HG03457 (cell line): Measurements from ENCODE around the gene COPS9.

Experiments used
- ATAC-seq: cut with Tn5 transposase; IDR thresholded peaks from one replicate; pipeline ENCODE4 v1.9.1; 2021; ENCODE audit warnings: moderate number of reproducible peaks; ENCODE audit not compliant: unreplicated experiment

COPS9 gene

DNA sequence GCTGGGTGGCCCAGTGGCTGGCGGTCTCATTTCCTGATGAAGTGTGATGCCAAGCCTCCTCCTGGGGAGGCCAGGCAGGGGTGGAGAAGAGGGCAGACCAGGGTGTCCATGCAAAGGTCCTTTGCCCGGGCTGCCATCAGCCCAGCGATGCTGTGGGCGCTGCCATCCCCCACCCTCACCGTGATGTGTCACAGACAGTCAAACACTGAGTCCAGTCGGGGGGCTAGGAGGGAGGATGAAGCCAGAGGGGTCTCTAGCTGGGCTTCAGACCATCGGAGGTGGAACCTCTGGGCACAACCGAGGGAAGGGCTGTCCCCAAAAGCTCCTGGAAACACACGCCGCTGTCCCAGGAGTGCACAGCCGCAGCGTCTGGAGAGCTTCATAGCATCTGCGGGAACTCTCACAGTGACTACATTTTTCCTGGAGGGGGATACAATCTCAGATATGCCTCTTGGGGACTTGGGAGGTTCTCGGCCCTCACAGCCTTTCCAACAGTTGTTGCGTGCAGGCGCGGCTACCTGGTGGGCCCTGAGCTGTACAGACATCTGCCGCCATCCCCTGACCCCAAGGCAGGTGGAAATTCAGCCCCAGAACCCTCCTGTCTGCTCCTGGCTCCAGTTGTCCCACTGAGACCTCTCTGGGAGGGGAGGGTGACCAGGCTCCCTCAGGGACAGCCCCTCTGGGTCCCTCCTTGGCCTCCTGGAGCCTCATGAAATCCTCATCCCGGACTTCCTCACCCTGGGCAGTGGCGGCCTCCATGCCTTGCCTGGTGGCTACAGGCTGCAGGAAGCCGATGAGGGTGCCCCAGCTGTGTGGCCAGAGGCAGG, 30.9 kb upstream of the COPS9 start:
- no peak for ATAC-seq

DNA sequence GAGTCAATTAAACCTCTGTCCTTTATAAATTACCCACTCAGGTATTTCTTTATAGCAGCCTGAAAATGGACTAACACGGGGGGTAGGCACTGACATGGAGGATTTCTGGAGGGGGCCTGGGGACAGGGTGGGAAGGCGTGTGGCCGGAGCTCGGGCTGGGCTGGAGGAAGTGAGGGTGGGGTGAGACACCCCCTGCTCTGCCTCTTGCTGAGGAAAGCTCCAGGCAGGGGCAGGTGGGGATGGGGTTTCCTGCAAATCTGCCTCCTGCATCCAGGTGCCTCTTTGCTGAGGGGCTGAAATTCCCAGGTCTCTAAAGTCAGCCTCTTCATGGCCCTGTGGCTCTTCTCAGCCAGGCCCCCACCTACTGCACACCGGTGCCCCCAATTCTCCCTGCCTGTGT, 30.1 kb upstream of the COPS9 start:
- no peak for ATAC-seq

DNA sequence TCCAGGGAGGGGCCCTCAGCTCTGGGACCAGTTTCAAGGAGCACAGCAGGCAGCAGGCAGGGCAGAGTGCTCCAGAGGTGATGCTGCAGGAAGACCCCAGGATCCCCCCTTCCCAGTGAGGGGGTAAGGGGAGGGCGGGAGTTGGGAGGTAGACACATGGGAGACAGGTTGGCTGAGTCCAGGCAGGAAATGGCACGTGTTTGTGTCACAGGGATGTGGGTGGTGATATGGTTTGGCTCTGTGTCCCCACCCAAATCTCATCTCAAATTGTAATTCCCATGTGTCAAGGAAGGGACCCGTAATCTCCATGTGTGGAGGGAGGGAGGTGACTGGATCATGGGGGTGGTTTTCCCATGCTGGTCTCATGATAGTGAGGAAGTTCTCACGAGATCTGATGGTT, 29.6 kb upstream of the COPS9 start:
- no peak for ATAC-seq

DNA sequence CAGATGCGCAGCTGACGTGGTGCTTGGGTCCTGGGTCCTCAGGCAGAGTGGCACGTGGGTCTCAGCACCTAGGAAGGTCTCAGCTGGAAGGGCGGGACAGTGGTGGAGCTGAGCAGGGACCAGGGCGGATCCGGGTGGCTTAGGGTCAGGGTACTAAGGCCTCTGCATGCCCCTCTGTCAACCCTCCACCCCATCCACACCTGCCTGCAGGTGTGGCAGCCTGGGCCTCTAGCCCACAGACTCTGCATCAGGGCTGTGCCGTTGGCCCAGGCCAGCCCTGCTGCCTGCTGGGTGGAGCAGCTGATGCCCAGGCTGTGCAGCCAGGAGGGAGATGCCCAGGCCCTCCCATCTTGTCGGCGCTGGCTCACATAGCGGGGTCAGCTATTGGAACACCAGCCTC, 28.9 kb upstream of the COPS9 start:
- ATAC-seq: no peak

DNA sequence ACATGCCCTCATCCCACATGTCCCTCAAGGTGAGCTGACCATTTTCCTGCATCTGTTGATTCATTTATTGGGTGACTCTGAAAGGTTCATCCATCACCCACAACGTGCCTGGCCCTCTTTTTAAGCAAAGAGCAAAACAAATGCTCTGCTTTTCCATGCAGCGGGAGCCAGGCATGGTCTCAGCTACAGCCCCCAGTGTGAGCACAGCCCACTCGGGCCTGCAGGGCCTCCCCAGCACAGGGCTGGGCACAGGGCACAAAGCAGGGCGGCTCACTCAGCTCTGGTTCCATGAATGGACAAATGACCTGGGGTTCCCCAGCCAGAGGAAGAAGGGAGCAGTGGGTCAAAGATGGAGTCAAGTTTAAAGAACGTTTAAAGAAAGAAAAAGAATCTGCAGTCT, 28.5 kb upstream of the COPS9 start:
- ATAC-seq: no peak

DNA sequence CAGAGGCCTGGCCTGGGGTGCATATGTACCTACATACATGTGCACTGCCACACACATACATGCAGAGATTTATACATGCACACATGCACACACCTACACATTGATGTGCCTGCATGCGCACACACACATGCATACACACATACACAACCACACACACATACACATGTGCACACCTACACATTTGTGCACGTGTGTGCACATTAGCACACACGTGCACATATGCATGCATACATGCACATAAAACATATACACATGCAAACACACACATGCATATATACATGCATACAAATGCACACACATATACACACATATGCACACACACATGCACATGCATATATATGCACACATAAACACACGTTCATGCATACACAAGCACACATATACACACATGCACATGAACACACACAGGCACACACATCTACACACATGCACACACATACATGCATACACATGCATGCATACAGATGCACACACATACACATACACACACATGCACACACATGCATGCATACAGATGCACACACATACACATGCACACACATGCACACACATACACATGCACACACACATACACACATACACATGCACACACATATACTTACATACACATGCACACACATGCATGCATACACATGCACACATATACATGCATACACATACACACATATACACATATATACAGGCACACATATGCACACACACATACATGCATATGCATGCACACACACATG, 27.9 kb upstream of the COPS9 start:
- no peak for ATAC-seq

DNA sequence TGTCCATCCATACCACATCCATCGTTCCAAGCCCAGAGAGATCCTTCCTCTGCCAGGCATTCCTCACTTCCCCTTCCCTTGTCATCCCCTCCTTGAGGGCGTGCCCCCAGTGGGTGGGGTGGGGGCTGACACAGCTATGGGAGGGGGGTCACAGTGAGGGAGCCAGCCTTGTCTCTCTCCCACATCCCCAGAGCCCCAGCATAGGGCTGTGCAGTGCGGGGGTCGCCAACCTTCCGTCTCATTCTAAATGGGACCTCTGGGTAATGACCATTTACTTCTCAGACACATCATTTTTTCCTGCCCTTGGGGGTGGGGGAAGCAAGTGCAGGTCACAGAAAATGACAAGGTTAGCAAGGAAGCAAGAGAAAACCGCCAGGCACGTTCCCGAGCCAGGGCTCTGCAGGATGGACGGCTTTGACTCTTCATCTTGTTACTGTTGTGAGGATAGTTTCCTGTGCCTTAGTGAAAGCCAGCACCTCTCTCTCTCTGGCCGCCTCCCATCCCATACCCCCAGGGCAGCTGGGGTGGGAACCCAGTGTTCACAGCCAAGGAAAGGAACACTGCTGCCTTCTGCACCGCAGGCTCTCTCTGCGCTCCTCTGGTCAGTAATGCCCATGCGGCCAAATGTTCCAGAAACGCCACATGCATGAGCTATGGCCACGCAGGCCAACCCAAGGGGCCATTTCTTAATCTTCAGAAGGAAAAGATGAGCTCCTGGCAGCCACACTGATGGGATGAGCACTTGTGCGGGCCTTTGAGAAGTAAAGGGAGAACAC, 27.0 kb upstream of the COPS9 start:
- no peak for ATAC-seq

DNA sequence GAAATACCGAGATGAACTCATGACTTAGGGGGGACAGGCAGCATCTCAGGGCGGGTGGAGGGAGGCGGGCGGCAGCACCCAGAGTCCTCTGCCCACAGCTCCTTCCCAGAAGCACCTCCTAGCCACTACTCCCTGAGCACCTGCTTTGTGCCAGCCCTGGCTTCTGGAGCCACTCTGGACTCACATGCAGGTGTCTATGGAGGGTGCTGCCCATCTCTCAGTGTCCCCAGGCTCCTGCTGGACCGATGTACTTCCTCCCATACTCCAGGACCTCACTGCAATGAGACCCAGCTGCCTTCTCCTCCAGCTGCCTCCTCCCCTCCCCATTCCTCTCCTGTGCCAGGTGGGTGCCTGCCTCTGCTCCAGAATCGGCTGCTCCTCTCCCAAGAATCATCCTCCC, 26.4 kb upstream of the COPS9 start:
- ATAC-seq: no peak

DNA sequence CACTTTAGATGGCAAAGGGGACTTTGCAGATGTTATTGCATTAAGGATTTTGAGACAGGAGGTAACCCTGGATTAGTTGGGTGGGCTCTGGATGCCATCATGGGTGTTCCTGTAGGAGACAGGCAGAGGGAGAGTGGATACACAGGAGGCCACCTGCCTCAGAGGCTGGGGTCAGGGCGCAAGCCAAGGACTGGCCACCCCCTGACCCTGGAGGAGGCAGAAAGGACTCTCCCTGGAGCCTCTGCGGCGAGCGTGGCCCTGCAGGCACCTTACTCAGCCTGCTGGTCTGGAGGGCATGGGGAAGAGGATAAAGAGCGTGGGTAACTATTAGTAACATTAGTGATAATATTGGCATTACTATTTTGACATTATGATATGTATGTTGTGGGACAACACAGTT, 25.9 kb upstream of the COPS9 start:
- no peak for ATAC-seq

DNA sequence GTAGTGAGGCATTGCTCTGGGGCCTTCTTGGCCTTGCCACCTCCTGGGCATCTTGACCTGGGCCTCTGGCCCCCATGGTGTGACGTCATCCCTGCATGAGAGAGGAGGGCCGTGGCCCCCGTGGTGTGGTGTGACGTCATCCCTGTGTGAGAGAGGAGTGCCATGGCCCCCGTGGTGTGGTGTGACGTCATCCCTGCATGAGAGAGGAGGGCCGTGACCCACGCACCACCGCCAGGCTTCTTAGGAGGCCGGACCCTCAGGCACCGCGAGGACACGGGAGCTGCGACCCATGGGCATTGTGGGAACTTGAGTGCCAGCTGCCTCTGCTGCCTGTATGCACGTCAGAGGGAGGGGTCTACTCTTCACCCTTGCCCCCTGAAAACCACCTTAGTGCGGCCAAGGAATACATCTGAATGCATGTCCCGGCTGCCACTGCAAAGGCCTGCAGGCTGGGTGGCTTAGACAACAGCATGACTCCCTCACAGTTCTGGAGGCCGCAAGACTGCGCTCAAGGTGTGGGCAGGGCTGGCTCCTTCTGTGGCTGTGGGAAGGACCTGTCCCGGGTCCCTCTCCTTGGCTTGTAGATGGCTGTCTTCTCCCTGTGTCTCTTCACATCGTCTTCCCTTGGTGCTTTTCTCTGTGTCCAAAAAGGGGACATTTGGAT, 25.1 kb upstream of the COPS9 start:
- ATAC-seq: no peak

DNA sequence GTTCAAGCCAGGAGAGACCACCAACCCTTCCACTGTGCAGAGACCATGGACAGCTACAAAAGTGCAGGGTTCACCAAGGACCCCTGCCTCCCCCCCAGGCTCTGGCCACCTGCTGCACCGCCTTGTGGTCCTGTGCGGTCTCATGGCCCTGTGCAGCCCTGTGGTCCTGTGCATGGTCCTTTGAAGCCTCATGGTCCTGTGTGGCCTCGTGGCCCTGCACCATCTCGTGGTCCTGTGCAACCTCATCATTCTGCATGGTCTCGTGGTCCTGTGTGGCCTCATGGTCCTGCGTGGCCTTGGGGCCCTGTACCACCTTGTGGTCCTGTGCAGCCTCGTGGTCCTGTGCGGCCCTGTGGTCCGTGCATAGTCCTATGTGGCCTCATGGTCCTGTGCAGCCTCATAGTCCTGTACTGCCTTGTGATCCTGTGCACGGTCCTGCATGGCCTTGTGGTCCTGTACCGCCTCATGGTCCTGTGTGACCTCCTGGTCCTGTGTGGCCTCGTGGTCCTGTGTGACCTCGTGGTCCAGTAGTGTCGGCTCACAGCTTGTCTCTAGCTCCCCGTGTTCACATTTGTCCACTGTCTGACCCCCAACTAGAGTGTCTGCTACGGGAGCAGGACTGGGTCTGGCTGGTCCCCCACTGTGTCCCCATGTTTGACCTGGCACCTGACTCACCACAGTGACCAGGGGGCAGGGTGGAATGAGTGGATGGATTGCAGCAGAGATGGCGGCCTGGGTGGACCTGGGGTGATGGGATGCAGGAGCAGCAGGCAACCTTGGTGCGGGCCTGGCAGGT, 24.4 kb upstream of the COPS9 start:
- no peak for ATAC-seq

DNA sequence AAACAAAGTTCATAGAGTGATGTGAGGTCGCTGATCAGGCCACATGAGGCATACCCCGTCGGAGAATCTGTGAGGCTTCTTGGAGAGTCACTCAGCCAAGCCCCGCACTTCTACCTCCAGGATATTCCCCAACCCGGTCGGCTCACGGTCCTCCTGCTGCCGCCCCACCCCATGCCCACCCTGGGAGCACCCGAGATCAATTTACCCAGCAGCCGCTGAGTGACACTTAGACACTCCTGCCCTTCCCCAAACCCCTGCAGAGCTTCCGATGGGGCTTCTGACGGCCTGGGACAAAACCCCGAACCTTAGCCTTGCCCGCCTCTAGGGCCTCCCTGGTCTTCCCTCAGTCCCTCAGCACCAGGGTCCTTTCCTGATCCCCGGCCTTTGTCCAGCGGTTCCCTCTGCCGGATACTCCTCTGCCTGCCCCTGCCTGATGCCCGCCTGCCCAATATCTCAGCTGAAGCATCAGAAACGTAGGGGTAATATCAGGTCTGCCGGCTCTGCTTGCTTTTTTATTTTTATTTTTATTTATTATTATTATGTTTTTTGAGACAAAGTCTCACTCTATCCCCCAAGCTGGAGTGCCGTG, 23.2 kb upstream of the COPS9 start:
- no peak for ATAC-seq

DNA sequence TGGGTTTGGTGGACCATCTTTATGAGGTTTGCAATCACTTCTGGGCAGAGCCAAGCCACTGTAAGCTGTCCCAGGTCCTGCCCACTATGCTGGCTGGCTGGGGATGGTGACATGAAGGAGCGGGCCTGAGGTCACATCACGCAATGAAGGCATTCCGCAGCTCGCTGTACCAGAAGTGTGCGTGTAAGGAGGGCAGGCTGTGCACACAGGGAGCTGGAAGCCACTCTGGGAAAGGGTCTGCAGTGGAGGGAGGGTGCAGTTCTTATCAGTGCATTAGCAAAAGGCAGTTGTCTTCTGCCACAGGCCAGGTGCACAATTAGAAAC, 21.0 kb upstream of the COPS9 start:
- ATAC-seq: no peak

DNA sequence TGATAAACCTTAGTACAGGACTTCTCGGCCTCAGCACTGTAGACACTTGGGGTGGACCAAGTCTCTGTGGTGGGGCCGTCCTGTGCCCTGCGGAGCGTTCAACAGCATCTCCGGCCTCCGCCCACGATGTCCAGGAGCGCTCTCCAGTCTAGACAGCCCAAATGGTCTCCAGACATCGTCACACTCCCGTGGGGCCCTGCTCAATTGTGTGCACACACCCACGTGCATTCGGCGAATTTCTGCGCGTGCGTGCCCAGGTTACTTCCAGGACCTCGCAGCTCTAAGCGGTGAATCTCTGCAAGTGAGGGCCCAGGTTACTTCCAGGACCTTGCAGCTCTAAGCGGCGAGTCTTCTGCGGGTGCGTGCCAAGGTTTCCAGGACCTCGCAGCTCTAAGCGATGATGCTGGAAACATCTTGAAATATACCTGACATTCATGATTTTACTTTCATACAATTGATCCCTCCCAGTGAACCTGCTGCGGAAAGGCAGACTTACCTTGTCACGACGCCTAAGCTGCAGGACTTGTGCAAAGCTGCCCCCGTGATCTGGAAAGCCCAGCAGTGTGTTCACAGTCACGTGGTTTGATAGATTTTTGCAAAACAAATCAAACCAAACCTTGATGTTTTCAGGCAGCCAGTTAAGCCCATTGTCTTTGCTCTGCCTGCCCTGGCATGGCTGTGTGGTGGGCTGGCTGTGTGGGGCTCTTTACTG, 20.5 kb upstream of the COPS9 start:
- ATAC-seq: no peak

DNA sequence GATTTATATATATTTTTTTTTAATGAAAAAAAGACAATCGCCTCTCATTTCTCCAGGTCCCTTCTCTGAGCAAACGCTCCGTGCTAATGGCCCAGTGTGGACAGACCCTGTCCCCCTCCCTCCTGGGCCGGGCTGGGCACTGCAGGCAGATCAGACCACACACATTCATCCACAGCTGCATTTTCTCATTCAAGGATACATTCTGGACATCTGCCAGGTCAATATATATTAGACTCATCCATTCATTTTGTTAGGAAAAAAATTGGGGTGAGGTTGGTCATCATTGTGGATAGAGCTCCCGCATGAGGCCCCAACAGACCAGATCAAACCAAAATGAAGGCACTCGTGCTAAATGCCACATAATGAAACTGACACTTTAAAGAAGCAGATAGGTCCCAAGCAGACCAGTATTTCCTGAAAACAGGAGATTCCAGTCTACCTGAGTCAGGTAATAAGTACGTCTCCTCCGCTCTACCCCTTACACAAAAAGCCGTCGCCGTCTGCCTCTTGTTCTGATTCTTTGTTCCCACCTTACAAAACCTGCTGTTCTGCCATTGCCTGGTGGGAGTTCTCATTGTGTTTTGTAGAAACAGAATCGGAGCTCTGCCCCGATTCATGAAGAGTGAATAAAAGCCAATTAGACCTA, 19.8 kb upstream of the COPS9 start:
- no peak for ATAC-seq

DNA sequence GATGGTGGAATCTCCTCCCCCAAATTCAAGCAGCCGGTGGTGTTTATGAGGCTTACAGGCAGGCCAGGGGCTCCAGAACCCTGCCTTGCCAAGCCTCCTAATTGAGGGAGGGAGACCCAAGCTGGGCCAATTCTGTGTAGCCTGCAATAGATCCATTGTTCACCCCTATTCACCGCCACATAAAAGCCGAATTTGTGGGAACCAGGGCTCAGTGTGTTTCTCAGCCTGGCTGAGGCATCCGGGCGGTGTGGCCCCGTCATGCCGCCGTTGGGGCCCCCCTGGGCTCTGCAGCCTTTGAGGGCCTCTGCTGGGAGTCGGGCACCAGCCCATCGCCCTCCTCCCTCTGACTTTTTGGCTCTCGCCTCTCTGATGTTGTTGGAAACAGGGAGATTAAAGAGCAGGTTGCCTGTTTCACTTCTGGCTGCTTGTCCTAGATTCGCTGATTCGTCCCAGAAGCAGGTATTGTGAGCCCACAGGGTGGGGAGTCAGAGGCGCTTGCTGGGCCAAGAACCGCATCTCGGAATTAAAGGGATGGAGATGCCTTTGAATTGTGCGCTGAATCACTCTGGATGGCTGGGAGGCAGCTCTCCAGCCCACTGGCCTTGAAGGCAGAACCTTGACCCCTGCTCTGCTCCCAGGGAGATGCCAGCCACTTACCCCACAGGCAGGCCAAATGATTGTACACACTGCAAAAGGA, 19.1 kb upstream of the COPS9 start:
- ATAC-seq: no peak

DNA sequence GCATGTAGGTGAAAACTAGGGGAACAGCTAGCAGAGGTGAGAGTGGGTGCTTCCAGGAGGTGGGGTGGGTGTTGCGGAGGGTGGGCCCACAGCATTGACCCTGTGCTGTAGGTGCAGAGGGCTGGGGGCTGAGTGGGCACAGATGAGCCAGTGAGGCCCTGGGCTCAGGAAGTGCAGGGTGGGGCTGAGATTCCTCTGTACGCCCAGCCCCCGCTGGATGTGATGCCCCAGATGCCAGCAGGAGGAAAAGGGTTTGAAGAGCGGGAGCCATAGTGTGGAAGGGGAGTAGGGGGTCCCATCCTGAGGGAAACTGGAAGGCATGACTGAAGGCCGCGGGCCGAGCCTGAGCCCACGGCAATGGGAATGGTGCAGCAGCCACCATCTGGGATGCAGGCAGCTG, 18.5 kb upstream of the COPS9 start:
- ATAC-seq: no peak

DNA sequence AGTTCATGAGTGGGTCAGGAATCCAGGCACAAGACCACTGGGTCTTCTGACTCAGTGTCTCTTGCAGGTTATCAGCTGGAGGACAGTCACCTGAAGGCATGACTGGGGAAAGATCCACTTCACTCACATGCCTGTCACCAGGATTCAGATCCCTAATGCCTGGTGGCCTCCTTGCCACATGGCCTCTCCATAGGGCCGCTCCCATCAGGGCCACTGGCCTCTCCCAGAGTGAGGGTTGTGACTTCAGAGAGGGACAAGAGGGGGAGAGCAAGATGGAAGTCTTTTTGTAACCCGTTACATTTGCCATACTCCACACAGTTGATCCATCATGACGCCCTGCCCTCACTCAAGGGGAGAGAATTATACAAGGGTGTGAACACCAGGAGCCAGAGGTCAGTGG, 17.3 kb upstream of the COPS9 start:
- no peak for ATAC-seq
